Measurements from ENCODE around the gene DLEC1.

Gene DLEC1

DNA sequence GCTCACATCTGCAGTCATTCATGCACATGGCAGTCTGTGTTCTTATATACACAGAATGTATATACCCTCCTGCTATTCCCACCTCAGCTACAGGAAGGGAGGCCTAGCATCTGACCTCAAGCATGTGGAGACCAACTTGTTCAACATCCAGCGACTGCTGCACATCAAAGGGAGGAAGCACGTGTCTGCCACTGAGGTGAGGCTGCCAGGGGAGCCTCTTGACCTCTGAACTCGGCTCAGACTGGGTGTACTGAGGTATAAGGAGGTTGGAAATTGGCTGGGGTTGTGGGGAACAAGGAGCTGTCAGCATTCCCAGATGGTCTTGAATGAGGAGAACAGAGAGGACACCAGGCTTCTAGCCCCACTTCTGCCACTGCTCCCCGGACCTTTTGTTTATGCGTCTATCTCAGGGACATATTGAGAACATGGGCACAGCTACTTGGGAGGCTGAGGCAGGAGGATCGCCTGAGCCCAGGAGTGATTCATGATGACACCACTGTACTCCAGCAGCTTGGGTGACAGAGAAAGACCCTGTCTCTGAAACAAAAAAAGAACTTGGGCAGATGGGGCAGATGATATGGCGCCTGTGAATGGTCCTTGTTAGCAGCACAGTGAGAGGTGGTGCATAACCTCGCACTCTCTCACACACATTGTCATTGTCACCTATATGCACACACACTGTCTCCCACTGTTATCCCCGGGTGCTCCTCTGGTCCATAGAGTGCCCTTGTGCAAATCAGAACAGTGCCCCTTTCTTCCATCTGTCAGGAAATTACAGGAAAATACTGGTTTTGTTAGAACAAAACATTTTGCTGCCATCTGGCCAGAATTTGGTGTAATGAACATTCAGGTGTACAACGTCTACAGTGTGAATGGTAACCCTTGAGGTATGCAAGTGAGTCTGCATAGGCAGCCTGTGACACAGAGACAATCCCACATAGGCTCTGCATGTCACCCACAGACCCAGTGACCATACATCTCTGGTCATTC, 43.1 kb upstream of the DLEC1 start:
- no peak for DNase-seq (ENCODE audit: extremely low read depth, insufficient read length)
- H3K36me3 ChIP-seq (ENCODE audit: control insufficient read depth, insufficient read depth, low read length), result peaks cover 4% of the 10 kb centered on the region
- H3K27me3 ChIP-seq (replicated peaks; ENCODE audit: control insufficient read depth, insufficient read depth, low read length), result no peaks in the 10 kb centered on the region
- H3K4me3 ChIP-seq (replicated peaks; ENCODE audit: low read depth, low read length), result no peak overlapping the region
- no peak for TF ChIP-seq CTCF (IDR thresholded peaks at IDR 0.05; ENCODE audit: insufficient read depth, low read length, poor library complexity, severe bottlenecking)

- H3K4me3 ChIP-seq (replicated peaks; ENCODE audit: low read depth, low read length), result no peak overlapping the region
- no peaks in the 10 kb centered on the region for H3K27me3 ChIP-seq (replicated peaks; ENCODE audit: control insufficient read depth, insufficient read depth, low read length)
- peak; percentile 84 for TF ChIP-seq CTCF (IDR thresholded peaks at IDR 0.05; ENCODE audit: insufficient read depth, low read length, poor library complexity, severe bottlenecking)
- DNase-seq (ENCODE audit: extremely low read depth, insufficient read length), result no peak
- peaks cover 10% of the 10 kb centered on the region for H3K36me3 ChIP-seq (ENCODE audit: control insufficient read depth, insufficient read depth, low read length)
Observed at GRCh38 chr3:37996785-37997301, 42.2 kb upstream of the DLEC1 start.

- peaks cover 15% of the 10 kb centered on the region for H3K36me3 ChIP-seq (ENCODE audit: control insufficient read depth, insufficient read depth, low read length)
- H3K4me3 ChIP-seq (replicated peaks; ENCODE audit: low read depth, low read length), result no peak overlapping the region
- H3K27me3 ChIP-seq (replicated peaks; ENCODE audit: control insufficient read depth, insufficient read depth, low read length), result no peaks in the 10 kb centered on the region
- no peak for DNase-seq (ENCODE audit: extremely low read depth, insufficient read length)
- no peak for TF ChIP-seq CTCF (IDR thresholded peaks at IDR 0.05; ENCODE audit: insufficient read depth, low read length, poor library complexity, severe bottlenecking)
Observed at GRCh38 chr3:37997342-37997741, 41.7 kb upstream of the DLEC1 start.

DNA sequence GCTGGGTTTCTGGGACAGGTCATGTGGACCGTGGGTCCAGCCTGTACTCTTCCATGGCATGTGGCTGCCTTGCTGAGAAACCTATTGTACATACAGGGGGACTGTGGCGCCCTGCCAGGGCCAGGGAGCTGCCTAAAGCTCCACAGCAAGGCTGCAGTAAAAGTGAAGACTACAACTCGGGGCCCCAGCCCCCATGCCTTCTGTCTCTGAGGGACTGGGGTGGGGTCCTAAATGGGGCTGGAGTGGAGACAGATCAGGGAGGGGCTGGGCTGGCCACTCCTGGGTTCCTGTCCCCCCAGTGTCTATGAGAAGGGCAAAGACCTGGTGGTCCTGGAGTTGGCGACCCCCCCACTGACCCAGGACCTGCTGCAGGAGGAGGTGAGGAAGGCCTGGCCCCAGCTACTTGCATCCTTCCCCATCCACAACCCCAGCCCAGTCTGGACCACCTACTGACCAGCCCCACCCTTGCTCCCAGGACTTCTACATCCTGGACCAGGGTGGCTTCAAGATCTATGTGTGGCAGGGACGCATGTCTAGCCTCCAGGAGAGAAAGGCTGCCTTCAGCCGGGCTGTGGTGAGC, 41.1 kb upstream of the DLEC1 start:
- H3K36me3 ChIP-seq (ENCODE audit: control insufficient read depth, insufficient read depth, low read length), result peaks cover 18% of the 10 kb centered on the region
- DNase-seq (ENCODE audit: extremely low read depth, insufficient read length), result no peak
- no peak for TF ChIP-seq CTCF (IDR thresholded peaks at IDR 0.05; ENCODE audit: insufficient read depth, low read length, poor library complexity, severe bottlenecking)
- no peaks in the 10 kb centered on the region for H3K27me3 ChIP-seq (replicated peaks; ENCODE audit: control insufficient read depth, insufficient read depth, low read length)
- no peak overlapping the region for H3K4me3 ChIP-seq (replicated peaks; ENCODE audit: low read depth, low read length)

DNA sequence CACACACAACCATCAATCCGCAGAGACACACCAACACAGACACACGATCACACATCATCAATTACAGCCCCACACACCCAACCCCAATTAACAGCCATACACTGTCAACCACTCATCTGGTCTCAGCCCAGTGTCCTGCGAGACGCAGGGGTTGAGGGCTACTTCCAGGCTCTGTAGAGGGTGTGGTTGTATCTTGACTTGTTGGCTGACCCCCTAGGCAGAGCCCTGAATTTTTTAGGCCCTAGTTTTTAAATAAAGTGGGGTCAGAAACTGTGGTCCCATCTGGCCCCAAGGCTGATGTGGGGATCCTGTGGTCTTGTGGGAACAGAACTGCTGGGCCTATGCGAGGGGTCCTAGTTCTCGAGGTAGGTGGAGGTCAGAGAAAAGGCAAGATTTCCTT, 39.2 kb upstream of the DLEC1 start:
- DNase-seq (ENCODE audit: extremely low read depth, insufficient read length), result no peak
- peaks cover 19% of the 10 kb centered on the region for H3K36me3 ChIP-seq (ENCODE audit: control insufficient read depth, insufficient read depth, low read length)
- H3K4me3 ChIP-seq (replicated peaks; ENCODE audit: low read depth, low read length), result no peak overlapping the region
- no peak for TF ChIP-seq CTCF (IDR thresholded peaks at IDR 0.05; ENCODE audit: insufficient read depth, low read length, poor library complexity, severe bottlenecking)
- no peaks in the 10 kb centered on the region for H3K27me3 ChIP-seq (replicated peaks; ENCODE audit: control insufficient read depth, insufficient read depth, low read length)
